Right renal cortex interstitium (tissue), 3 donors: Measurements from ENCODE around the gene TRAPPC12. TPM values are rescaled to one million over a fixed set of nuclear protein-coding genes. Genes with fewer than 3 reads are reported as not detected.
A peak's percentile ranks its signal among the peaks of the same experiment; 100 is the strongest.
"Not testable (repeated sequence)": the region's sequence is repeated elsewhere in the genome, so short reads cannot be mapped to it uniquely, and the experiment has no call there.

ENCODE experiments used
- DNase-seq, 3 donors: peaks; one replicate each; pipeline ENCODE4 v3.0.0-alpha.2; 2013; ENCODE audit warnings: low read depth in 3 of 3, low spot score in 2 of 3
- polyA plus RNA-seq, 3 donors: library from polyadenylated mRNA; unstranded; fragments of 120-200 nt; gene quantifications; one replicate each; pipeline ENCODE4 v1.2.1, GENCODE V29; 2013; ENCODE audit not compliant: insufficient read length in 3 of 3

The TRAPPC12 gene
- polyA plus RNA-seq, 3 donors = 62.0 to 67.1 (median 65.9) TPM

GRCh38 chr2:3494984-3495666, 115.6 kb downstream of the TRAPPC12 start:
- DNase-seq = no peak

- DNase-seq = not testable (repeated sequence)
These were observed 117.2 kb downstream of the TRAPPC12 start for GRCh38 chr2:3496708-3497080.

- DNase-seq = no peak
These were observed 119.4 kb downstream of the TRAPPC12 start for GRCh38 chr2:3498783-3499394.

GRCh38 chr2:3500326-3500899, 120.9 kb downstream of the TRAPPC12 start:
- no peak for DNase-seq

GRCh38 chr2:3503046-3503445, 123.6 kb downstream of the TRAPPC12 start:
- no peak for DNase-seq

GRCh38 chr2:3503483-3503882, 124.0 kb downstream of the TRAPPC12 start:
- no peak for DNase-seq

- no peak for DNase-seq
These were observed 125.2 kb downstream of the TRAPPC12 start for GRCh38 chr2:3504741-3505140.

GRCh38 chr2:3505771-3506170, 126.3 kb downstream of the TRAPPC12 start:
- DNase-seq = no peak

GRCh38 chr2:3512086-3512485, 132.6 kb downstream of the TRAPPC12 start:
- no peak for DNase-seq

GRCh38 chr2:3513026-3513810, 133.7 kb downstream of the TRAPPC12 start:
- no peak for DNase-seq

- DNase-seq = not testable (repeated sequence)
These were observed 135.9 kb downstream of the TRAPPC12 start for GRCh38 chr2:3515438-3515837.

- no peak for DNase-seq
These were observed 137.3 kb downstream of the TRAPPC12 start for GRCh38 chr2:3516831-3517230.

GRCh38 chr2:3517948-3518495, 138.5 kb downstream of the TRAPPC12 start:
- DNase-seq = peak in 1 of 3 donors; percentile 23

GRCh38 chr2:3518496-3519254, 139.2 kb downstream of the TRAPPC12 start:
- peak; percentile 97 to 98 (median 97) for DNase-seq

GRCh38 chr2:3519255-3520205, 140.0 kb downstream of the TRAPPC12 start, which contains the start of gene ADI1:
Gene ADI1 (minus strand): TSS chr2:3519531. CDS start chr2:3519487, 44 bp downstream.
- peak; percentile 10 to 58 (median 55) for DNase-seq

- no peak for DNase-seq
These were observed 141.1 kb downstream of the TRAPPC12 start for GRCh38 chr2:3520591-3520990.

- DNase-seq = no peak
These were observed 143.5 kb downstream of the TRAPPC12 start for GRCh38 chr2:3522961-3523421.

GRCh38 chr2:3523551-3524041, 144.1 kb downstream of the TRAPPC12 start:
- no peak for DNase-seq

GRCh38 chr2:3526871-3527270, 147.4 kb downstream of the TRAPPC12 start:
- DNase-seq = no peak
